GM13976 (cell line): ENCODE results near the gene SPPL2C.
"Not testable (repeated sequence)": the region's sequence is repeated elsewhere in the genome, so short reads cannot be mapped to it uniquely, and the experiment has no call there.

Experiments
- DNase-seq: peaks from one replicate; pipeline ENCODE4 v3.0.0; 2012; ENCODE audit warnings: low spot score
- CTCF ChIP-seq: IDR thresholded peaks from 2 replicates; pipeline ENCODE4 v1.5.1; 2012; ENCODE audit warnings: borderline replicate concordance, mild to moderate bottlenecking; ENCODE audit not compliant: insufficient read depth; ENCODE audit errors: extremely low read depth, missing control alignments, control extremely low read depth
- in situ Hi-C: fragments of 300-500 bp; cut with MboI; formaldehyde crosslinking; loops from one replicate; pipeline ENCODE4 v1.12.0; 2022; ENCODE audit warnings: low sequenced_read_pairs, mixed read lengths, inconsistent platforms; ENCODE audit not compliant: unreplicated experiment

Gene SPPL2C

DNA sequence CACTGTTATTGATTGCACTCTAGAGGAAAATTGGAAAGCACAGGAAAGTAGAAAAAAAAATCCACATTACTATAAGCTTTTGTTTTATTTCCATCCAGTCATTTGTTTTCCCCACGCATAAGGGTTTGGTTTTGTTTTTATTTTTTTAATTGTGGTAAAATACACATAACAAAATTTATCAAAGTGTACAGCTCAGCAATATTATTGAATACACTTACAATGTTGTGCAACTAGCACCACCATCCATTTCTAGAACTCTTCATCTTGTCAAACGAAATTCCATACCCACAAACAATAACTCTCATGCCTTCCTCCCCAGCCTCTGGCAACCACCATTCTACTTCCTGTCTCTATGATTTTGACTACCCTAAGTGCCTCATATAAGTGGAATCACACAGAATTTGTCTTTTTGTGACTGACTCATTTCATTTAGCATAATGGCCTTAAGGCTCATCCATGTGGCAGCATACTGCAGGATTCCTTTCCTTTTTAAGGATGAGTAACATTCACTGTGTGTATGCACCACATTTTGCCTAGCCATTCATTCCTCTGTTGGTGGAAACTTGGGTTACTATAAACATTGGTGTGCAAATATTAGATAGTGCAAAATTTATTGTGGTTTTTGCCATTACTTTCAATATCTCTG, 11.1 kb downstream of the SPPL2C start:
- no peak for DNase-seq
- TF ChIP-seq CTCF, result no peak
- in situ Hi-C loops, result no loop called here

- no peak for TF ChIP-seq CTCF
- in situ Hi-C loops, result no loop called here
- no peak for DNase-seq
Measured at GRCh38 chr17:45857977-45858708, 13.5 kb downstream of the SPPL2C start.

DNA sequence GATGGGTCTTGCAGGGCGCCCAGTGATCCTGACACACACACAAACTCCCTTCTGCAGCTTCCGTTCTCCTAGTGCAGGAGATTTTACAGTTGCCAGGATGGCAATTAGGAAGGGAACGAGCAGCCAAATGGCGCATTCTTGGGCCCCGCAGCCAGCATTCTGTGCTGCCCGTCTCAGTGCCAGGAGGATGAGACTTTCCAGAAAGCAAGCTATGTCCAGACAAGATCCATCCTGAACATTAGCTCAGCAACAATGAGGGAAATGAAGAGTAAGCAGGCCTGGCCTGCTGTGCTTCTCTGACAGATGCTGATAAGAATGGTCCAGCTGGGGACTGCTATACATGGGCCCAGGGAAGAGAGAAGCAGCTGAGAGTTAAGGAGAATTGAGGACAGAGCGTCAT, 16.5 kb downstream of the SPPL2C start:
- in situ Hi-C loops, result no loop called here
- TF ChIP-seq CTCF, result no peak
- DNase-seq, result no peak

GRCh38 chr17:45862127-45862526, 17.4 kb downstream of the SPPL2C start:
- in situ Hi-C loops, DNase-seq: not testable (repeated sequence)

DNA sequence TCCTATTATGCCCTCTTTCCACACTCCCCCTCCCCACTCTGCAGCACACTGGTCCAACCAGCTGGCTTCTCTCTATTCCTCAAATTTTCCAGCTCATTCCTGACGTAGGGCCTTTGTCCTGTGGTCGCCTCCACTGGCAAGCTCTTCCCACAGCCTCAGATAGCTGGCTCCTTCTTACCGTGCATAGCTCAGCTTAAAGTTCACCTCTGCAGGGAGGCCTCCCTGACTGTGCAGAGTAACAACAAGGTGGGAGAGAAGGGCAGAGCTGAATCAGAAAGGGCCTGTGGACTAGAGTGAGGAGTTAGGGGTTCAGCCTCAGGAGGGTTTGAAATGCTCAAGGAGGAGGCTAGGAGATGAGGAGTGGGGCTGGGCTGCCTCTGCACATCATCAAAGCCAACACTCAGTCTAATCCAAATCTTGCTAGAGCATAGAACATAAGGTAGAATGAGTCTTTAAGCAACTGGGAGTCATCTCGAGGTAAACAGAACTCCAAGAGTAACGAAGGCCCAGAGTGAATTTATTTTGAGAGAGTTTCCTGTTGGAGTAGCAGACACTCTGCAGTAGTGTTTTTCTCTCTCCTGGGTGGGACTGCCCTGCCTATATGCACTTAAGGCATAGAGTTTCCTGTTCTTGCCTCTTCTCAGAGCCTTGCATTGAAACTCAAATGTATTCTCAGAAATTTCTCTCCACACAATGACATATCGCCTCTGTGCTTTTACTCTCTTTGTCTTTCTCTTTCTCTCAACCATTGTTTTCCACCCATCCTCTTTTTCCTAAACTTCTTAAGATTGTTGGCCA, 19.4 kb downstream of the SPPL2C start:
- no peak for TF ChIP-seq CTCF
- no peak for DNase-seq
- in situ Hi-C loops, result no loop called here

GRCh38 chr17:45867171-45867570, 22.5 kb downstream of the SPPL2C start:
- in situ Hi-C loops, result no loop called here
- DNase-seq, result no peak
- no peak for TF ChIP-seq CTCF

- in situ Hi-C loops, result no loop called here
- DNase-seq, result no peak
- no peak for TF ChIP-seq CTCF
Measured at GRCh38 chr17:45867702-45868101, 23.0 kb downstream of the SPPL2C start.
